GM12878 (cell line): Measurements from ENCODE around the gene AKAP1.

ENCODE experiments used
- CEBPB ChIP-seq, 2 experiments: fragments of 150-350 bp in 1 of 2; IDR thresholded peaks; 2 replicates each; pipeline ENCODE4 v1.6.1; 2012 to 2014; ENCODE audit warnings: low read depth in 2 of 2, low read length in 2 of 2, borderline replicate concordance in 1 of 2, inconsistent platforms in 1 of 2
- CHD2 ChIP-seq: IDR thresholded peaks from 2 replicates; pipeline ENCODE4 v1.6.1; 2011; ENCODE audit warnings: low read depth, low read length, improper control_type of control experiment, borderline replicate concordance
- EZH2 ChIP-seq: IDR thresholded peaks from 2 replicates; pipeline ENCODE4 v1.6.1; 2012; ENCODE audit warnings: low read depth, mild to moderate bottlenecking, control low read depth, inconsistent platforms, low read length, borderline replicate concordance; ENCODE audit not compliant: control insufficient read depth
- FOXK2 ChIP-seq: fragments of 450-650 bp; IDR thresholded peaks from 2 replicates; pipeline ENCODE4 v1.6.1; 2017; ENCODE audit warnings: mild to moderate bottlenecking, moderate library complexity
- FOXM1 ChIP-seq: IDR thresholded peaks from 2 replicates; pipeline ENCODE4 v1.6.1; 2012; ENCODE audit warnings: low read depth, mild to moderate bottlenecking, inconsistent platforms, low read length, moderate library complexity
- JUND ChIP-seq: IDR thresholded peaks from 2 replicates; pipeline ENCODE4 v1.6.1; 2012; ENCODE audit warnings: low read depth, mild to moderate bottlenecking, low read length, improper control_type of control experiment, moderate library complexity
- NR2C1 ChIP-seq: fragments of 450-650 bp; IDR thresholded peaks from 2 replicates; pipeline ENCODE4 v1.6.1; 2017; ENCODE audit warnings: antibody characterized with exemption, mild to moderate bottlenecking, moderate library complexity
- POLR2A ChIP-seq: IDR thresholded peaks from 2 replicates; pipeline ENCODE4 v1.6.1; 2011; ENCODE audit warnings: low read depth, mild to moderate bottlenecking, low read length
- SIN3A ChIP-seq: IDR thresholded peaks from 2 replicates; pipeline ENCODE4 v1.6.1; 2012; ENCODE audit warnings: low read depth, low read length, improper control_type of control experiment
- TF ChIP-seq, protein P1 (sequence below), 3 experiments: IDR thresholded peaks in 2 of 3; conservative IDR thresholded peaks in 1 of 3; 2 replicates each; pipeline ENCODE4 v1.5.1; 2011; ENCODE audit warnings: low read depth in 3 of 3, low read length in 3 of 3, mild to moderate bottlenecking in 3 of 3, control low read depth in 2 of 3, moderate library complexity in 2 of 3, inconsistent platforms in 1 of 3, mixed read lengths in 1 of 3; ENCODE audit not compliant: control insufficient read depth in 2 of 3, insufficient read depth in 1 of 3; ENCODE audit errors: extremely low read depth in 1 of 3
- TF ChIP-seq, protein P2 (sequence below): fragments of 450-650 bp; IDR thresholded peaks from 2 replicates; pipeline ENCODE4 v1.6.1; 2016; ENCODE audit warnings: mild to moderate bottlenecking, moderate library complexity, borderline replicate concordance

DNA sequence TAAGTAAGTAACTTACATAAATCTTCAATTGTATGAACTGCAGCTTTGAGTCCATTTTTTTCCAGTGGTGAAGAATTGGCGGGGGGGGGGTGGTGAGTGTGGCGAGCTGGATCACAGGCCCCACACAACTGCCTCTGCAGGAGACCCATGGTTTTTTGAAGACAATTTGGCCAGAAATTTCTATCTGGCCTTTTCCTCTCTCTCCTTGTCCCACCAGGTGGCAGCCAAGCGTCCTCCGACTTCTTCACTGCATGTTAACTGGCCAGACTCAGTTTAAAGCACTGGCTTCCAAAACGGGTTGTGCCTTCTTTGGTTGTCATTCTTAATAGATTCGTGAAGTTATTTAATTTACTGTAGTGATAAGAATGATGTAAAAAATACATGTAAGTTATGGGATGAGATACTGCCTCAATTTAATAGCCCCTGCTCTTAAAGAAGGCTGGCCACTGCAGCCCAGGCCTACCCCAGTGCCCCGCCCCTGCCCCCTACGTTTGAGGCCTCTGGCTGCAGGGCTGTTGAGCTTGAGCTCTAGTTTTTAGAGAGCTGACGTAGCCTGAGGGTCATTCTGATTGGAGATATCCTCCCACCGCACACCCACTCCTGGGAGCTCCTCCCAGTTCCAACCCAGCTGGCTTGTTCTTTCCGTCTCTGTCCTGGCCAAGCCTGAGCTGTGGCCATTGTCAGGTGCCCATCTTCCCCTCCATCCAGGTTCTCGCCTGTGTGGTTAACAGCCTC lies 36.4 kb downstream of the AKAP1 start:
- TF ChIP-seq NR2C1, result no peak
- no peak for TF ChIP-seq JUND
- TF ChIP-seq, protein P1, sequence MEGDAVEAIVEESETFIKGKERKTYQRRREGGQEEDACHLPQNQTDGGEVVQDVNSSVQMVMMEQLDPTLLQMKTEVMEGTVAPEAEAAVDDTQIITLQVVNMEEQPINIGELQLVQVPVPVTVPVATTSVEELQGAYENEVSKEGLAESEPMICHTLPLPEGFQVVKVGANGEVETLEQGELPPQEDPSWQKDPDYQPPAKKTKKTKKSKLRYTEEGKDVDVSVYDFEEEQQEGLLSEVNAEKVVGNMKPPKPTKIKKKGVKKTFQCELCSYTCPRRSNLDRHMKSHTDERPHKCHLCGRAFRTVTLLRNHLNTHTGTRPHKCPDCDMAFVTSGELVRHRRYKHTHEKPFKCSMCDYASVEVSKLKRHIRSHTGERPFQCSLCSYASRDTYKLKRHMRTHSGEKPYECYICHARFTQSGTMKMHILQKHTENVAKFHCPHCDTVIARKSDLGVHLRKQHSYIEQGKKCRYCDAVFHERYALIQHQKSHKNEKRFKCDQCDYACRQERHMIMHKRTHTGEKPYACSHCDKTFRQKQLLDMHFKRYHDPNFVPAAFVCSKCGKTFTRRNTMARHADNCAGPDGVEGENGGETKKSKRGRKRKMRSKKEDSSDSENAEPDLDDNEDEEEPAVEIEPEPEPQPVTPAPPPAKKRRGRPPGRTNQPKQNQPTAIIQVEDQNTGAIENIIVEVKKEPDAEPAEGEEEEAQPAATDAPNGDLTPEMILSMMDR (IDR thresholded peaks at IDR 0.05 in 2 of 3, conservative IDR thresholded peaks at IDR 0.05 in 1 of 3; ENCODE audit: control insufficient read depth in 2 of 3, extremely low read depth in 1 of 3, insufficient read depth in 1 of 3, low read depth in 3 of 3, low read length in 3 of 3), result peak; percentile 38 to 44 (median 41); a peak in 5 of 6 replicates
- TF ChIP-seq FOXK2, result no peak
- TF ChIP-seq POLR2A, result no peak
- no peak for TF ChIP-seq EZH2
- TF ChIP-seq FOXM1, result no peak
- TF ChIP-seq CHD2, result no peak
- TF ChIP-seq, protein P2, sequence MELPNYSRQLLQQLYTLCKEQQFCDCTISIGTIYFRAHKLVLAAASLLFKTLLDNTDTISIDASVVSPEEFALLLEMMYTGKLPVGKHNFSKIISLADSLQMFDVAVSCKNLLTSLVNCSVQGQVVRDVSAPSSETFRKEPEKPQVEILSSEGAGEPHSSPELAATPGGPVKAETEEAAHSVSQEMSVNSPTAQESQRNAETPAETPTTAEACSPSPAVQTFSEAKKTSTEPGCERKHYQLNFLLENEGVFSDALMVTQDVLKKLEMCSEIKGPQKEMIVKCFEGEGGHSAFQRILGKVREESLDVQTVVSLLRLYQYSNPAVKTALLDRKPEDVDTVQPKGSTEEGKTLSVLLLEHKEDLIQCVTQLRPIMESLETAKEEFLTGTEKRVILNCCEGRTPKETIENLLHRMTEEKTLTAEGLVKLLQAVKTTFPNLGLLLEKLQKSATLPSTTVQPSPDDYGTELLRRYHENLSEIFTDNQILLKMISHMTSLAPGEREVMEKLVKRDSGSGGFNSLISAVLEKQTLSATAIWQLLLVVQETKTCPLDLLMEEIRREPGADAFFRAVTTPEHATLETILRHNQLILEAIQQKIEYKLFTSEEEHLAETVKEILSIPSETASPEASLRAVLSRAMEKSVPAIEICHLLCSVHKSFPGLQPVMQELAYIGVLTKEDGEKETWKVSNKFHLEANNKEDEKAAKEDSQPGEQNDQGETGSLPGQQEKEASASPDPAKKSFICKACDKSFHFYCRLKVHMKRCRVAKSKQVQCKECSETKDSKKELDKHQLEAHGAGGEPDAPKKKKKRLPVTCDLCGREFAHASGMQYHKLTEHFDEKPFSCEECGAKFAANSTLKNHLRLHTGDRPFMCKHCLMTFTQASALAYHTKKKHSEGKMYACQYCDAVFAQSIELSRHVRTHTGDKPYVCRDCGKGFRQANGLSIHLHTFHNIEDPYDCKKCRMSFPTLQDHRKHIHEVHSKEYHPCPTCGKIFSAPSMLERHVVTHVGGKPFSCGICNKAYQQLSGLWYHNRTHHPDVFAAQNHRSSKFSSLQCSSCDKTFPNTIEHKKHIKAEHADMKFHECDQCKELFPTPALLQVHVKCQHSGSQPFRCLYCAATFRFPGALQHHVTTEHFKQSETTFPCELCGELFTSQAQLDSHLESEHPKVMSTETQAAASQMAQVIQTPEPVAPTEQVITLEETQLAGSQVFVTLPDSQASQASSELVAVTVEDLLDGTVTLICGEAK, result no peak
- TF ChIP-seq SIN3A, result no peak
- no peak for TF ChIP-seq CEBPB (IDR thresholded peaks at IDR 0.05; ENCODE audit: borderline replicate concordance in 1 of 2, low read depth in 2 of 2, low read length in 2 of 2)
